GM19452 (cell line): ENCODE results near the gene BIRC5.
"Not testable (repeated sequence)": the region's sequence is repeated elsewhere in the genome, so short reads cannot be mapped to it uniquely, and the experiment has no call there.

Experiments
- ATAC-seq: cut with Tn5 transposase; IDR thresholded peaks from one replicate; pipeline ENCODE4 v1.9.1; 2021; ENCODE audit not compliant: unreplicated experiment

The BIRC5 gene

DNA sequence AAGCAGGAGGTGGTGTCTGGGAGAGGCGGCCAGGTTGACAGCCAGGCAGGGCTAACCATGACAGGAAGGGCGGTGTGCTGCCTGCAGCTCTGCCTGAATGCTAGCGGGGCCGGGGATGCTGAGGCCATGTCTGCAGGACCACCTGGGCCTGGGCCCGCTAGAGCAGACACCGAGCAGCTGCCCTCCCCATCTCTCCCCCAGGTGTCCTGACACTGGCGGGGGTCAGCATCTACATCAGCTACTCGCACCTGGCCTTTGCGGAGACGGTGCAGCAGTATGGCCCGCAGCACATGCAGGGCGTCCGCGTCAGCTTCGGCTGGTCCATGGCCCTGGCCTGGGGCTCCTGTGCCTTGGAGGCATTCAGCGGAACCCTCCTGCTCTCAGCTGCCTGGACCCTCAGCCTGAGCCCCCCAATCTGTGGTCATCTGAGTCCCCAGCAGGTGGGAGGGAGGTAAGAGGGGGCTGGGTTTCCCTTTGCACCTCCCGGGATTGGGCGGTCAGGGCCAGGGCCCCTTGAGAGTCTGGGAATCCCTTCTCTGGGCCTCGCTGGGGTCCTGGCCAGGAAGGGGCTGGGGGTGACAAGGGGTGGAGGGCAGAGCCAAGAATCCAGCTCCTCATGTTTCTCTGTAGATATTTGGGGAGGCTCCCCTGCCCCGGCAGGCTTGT lies 24.9 kb downstream of the BIRC5 start:
- ATAC-seq: no peak

DNA sequence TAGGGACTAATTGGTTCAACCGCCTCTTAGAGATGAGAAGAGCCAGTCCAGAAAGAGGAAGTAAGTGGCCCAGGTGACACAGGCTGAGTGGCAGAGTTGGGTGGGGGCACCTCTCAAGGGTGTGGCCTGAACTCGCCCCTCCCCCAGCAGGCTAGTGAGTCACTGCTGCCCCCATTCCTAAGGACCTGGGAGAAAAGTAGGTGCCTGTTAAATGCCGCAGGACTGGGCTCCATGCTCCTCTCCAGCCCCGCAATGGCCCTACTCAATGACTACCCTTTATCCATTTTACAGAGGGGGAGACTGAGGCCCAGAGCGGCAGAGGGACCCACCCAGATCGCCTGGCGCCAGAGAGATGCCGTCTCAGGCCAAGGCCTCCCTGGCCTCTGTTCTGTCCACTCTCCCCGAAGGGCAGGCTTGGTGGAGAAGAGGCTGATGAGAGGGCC lies 25.5 kb downstream of the BIRC5 start:
- no peak for ATAC-seq

DNA sequence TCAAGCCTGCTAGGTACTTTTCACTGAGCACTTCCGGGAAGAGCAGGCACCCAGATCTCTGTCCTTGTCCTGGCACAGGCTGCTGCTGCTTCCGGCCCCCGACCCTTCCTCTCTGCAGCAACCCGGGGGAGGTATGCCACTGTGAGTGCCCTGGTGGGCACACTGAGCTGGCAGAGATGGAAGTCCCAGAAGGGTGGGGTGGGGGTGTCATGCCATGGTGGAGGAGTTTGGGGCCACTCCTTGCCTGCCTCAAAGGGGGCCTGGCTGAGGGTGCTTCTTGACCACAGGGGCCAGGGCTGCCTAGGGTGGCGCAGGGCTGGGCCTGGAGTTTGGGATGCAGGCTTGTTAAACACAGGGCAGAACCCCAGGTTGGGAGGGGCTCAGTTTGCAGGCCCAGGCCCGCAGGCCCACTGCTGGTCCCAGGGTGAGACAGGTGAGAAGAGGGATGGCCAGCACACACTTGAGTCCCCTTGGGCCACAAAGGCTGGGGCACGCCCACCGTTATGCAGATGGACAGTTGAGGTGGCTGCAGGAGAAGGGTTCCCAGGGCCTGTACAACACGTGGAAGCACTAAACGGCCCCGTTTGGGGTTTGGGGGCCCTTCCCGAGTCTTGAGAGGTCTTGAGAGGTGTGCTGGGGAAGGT lies 26.1 kb downstream of the BIRC5 start:
- no peak for ATAC-seq

DNA sequence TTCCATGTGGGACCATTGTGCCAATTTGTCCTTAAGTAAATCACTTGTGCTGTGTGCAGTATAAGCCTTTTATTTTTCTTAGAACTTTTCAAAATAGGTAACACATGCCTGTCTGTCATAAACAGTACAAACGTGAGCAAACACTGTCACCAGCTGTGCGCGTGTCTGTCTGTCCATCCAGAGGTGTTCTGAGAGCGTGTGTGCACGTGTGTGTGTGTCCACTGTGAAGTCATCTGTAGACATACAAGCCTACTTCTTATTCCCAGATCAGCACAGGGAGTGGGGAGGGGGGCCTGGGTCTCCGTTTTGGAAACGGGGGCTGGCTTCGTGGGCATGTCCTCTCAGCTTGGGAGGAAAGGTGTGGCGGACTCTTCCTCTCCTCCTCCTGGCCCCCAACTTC lies 26.8 kb downstream of the BIRC5 start:
- ATAC-seq: no peak

DNA sequence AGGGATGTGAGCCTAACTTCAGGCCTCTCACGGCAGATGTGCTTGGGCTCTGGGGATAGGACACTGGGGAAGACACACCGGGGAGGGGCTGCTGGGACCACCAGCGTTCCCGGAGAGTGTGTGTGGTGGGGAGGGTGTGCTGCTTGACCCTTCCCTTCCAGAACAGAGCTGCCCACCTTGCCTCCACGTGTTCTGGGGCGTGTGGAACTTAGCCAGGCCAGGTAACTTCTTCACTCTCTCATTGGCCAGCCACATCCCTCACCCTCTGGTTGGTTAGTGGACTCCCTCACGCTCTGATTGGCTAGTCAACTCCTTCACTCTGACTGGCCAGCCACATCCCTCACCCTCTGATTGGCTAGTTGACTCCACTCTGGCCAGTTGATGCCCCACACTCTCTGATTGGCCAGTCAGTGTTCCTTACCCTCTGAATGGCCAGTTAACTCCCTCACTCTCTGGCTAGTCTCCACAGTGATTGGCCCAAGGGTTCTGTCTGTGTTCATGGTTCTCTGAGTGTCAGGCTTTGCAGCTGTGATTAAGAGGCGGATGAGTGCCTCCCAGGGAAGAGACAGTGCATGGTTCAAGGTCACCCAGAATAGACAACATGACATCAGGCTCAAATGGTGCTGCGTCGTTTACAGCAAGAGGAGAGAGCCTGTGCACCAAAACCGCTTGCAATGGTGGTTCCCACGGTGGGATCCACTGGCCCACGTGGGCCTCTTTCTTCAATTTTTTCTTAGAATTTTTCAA lies 27.4 kb downstream of the BIRC5 start:
- no peak for ATAC-seq

DNA sequence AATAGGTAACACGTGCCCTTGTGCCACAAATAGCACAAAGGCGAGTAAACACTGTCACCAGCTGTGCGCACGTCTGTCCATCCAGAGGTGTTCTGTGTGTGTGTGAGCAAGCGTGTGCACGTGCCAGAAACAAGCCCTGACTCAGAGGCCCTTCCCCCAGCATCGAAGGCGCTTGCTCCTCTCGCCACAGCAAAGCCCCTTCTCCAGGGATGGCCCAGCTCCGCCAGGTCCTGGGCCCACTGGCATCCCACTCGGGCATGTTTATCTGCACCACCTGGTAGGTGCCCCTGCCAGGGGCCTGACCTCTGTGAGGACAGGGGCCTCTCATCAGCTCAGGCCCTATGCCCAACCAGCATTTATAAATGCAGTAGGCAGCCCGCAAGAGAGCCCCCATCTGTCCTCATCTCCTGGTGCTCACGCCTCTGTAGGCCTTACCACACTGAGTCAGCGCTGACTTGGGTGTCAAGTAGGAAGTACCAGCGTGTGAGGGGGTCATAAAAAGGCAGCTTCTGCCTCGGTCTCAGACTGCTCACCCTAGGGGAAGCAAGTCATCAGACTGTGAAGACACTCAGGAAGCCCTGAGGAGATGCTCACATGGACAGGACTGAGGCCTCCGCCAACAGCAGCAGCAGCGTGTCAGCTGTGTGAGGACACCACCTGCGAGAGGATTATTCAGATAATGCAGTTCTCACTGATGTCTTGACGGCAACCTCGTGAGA lies 28.1 kb downstream of the BIRC5 start:
- no peak for ATAC-seq

DNA sequence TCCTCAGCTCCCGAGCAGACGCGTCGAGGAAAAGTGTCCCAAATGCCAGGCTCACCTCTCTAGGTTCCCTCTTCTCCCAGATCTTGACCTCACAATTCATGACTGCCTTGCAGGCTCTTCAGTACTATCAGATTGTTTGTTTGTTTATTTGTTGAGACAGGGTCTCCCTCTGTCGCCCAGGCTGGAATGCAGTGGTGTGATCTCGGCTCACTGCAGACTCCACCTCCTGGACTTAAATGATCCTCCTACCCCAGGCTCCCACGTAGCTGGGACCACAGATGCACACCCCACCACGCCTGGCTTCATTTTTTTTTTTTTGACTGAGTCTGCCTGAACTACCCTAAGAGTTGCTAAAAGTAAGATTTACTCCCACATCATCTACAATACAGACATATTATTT lies 33.3 kb downstream of the BIRC5 start:
- ATAC-seq: no peak

DNA sequence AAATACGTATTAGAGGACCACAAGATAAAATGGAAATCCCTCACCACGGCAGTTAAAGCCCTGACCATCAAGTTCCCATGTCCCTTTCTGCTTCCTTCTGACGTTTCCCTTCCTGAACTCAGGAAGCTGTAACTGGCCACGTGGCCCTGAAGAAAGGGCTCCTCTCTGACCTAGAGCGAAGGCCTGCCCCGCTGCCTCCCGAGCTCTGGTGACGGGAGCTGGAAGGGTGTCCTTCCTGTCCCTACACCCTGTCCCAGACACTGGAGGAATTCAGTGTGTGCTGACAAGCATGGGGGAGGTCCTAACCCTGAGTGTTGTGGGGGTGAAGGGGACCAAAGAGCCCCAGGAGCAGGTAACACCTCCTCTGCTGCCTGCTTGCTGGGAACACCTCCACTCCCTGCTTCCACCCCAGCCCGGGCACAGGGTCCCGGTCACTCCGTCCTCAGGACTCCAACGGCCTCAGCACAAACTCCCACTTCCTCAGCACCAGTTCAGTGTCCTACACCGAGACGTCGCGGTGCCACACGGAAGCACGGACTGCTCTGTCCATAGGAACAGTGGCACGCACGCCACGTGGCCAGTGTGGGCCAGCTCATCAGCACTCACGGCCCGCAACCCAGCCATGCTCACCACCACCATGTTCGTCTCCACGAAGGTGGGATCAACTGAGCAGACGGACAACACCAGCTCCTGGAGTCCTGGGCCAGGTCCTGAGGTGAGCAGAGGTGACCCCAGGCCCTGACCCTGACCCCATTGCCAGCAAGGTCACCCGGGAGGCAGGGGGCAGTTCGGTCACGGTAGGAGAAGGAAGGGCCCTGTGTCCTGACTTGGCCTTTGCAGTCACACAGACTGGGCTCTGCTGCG lies 34.2 kb downstream of the BIRC5 start:
- no peak for ATAC-seq

DNA sequence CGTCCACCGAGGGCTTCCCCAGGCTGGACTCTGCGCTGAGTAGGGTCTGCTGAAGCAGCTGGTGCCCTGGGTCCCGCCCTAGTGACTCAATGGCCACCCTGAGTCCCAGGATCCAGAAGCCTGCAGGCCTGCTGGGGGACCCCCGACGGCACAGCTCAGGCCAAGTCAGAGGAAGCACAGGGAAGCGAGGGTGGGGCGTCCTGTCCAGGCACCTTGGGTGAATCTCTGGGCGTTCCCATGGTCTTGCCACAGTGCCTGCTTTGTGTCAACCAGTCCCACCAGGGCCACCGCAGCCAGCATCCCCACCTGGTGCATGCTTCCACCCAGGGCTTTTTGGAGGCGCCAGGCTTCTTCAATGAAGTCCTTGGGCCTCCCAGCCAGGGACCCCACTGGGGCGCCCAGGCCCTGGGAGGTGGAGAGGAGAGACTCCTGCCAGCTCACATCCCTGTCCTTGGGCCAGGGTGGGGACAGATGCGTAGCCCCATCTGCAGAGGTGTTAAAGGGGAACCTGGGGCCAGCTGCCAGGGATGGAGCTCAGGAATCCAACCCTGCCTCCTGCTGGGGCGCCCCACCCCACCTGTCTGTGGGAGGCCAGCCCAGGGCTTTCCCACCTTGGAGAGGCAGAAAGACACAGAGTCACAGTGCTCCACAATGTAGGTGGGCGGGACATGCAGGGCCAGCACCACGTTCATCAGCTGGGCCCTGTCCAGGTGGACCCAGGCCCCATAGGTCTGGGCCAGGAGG lies 35.2 kb downstream of the BIRC5 start:
- ATAC-seq: no peak

DNA sequence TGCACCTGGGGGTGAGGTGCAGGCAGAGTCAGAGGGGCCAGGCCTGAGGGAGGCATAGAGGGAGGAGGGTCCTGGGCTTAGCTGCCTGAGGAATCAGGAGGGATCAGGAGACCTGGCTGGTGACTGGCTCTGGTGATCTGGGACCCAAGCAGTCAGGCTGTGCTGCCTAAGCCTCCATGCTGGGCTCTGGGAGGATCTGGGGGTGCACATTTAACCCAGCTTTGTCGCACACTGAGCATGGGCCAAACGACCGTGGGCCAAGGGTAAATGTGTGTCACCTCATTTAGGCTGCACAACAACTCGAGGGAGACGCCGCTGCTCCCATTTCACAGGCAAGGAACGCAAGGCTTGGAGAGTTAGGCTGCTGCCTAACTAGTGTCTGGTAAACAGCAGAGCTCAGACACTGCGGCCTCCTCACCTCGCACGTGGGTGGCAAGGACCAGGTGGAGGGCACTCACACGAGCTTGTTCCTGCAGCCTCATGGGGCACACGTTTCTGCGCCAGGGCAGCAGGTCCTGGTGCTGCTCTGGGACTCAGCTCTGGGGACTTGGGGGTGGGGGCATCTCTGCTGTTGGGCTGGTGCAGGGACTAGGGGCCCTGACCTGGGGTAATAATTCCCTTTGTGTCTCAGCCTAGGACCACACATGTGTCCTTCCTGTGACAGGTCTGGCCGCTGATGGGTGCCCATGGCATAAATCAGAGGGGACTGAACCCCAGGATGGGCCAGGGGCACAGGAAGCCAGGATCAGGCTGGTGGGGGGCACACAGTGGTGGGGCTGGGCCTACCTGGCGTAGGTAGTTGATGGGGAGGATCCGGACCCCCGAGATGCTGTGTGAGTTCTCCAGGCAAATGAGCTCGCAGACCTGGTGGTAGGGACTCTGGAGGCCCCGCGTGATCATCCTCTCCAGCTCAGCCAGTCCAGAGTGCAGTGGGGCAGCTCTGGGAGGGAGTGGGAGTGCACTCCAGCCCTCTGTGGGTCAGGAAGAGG lies 36.1 kb downstream of the BIRC5 start:
- no peak for ATAC-seq

DNA sequence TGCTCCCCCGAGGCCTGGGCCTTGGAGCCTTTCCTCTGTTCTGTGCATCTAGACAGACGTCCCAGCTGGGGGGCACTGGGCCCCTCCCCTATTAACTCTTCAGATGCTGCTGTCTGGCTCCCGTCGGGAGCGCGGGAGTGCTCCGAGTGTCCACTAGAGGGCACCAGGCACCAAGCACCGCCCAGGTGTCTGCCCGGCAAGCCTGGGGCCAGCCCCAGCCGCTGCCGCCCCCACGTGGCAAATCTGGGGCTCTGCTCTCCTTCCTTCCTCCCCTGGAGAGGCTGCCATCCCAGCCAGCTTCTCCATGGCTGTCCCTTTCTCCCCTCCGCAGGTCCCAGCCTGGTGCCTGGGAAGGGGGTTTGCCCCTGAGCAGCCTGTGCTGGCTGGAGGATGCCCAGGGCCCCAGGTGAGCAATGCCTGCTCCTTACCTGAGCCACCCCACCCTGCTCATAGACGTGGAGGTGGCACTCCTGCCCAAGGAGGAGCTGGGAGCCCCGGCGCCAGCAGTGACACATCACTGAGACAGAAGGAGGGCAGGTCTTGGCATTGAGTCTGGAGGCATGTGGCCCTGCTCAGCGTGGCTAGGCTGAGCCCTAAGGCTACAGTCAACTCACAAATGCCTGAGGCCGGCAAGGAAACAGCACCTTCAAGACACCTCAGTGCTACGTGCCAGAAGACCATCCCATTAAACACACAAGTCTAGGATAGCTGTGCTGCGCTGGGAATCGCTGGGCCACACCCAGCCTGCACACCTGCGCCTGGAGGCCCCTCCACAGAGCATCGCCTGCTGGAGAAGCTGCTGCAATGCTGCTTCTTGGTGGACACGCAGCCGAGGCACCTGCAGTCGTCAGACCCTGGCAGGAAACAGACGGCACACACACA lies 37.1 kb downstream of the BIRC5 start:
- ATAC-seq: no peak

DNA sequence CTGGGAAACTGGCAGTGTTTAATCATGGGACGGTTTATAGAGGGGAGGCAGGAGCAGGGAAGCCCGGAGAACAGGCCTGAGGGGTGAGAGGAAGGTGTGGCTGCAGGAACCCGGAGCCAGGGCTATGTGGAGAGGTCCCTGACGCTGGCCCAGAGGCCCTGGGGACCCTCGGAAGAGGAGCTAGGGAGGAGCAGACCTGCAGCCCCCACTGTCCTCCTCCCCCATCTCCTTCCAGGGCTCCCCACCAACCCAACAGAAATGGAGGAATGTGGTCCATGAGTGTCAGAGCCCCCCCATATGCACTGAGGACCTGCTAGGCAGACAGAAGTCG lies 37.7 kb downstream of the BIRC5 start:
- no peak for ATAC-seq

DNA sequence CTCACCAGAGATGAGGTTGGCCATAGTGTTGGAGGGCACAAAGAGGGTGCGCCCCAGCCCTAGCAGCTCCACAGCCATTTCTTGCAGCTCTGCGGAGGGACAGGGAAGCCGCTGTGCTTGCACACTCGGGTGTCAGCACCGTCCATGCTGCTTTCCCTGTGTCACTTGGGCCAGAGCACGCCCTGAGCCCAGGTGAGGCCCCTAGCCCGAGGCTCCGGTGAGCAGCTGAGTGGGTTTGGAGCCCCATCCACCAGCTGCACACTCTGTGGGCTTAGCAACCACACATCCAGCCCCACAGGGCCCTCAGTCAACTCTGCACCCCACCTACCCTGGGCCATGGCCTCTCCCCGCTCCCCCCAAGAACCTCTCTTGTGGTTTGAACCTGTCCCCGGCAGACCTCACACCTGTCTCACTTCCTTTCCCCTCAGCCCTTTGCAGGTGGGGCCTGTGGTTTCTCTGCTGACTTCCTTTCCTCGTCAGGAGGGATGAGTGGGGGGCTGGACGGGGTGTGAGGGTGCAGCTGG lies 38.1 kb downstream of the BIRC5 start:
- no peak for ATAC-seq

DNA sequence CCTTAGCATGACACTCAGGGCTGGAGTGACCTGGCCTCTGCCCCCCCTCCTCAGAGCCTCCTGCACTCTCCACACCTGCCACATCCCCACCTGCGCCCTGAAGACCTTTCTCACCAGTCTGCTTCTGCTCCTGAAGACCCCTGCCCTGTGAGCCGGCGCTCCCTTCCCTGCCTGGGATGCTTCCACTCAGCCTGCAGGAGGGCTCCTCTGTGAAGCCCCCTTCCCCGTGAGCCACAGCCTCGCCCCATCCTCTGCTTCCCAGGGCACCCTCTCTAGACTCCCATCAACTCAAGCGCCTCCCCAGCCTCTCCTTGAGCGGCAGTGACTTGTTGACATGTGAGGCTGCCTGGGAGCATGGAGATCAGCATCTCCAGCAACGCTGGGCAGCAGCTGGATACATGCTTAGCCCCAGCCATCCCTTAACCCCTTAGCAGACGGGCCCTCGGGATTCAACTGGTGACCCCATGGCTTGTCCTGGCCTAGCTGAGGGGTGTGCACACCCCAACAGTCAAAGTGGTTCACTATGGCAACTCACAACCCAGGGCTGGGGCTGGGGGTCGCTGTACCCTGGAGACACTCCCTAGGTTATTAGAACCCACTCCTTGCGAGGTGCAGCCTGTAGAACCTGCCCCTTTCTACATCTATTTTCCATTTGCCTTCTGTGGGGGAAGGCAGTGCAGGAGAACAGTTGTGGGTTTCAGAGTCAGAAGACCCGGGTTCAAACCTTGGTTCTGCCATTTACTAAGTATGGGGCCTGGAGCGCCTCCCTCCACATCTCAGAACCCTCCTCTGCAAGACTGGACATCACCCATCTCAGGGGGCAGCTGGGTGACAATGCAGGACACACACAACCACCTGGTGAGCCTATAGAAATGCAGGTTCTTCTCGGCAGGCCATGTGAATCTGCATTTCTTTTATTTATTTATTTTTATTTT lies 38.9 kb downstream of the BIRC5 start:
- no peak for ATAC-seq

DNA sequence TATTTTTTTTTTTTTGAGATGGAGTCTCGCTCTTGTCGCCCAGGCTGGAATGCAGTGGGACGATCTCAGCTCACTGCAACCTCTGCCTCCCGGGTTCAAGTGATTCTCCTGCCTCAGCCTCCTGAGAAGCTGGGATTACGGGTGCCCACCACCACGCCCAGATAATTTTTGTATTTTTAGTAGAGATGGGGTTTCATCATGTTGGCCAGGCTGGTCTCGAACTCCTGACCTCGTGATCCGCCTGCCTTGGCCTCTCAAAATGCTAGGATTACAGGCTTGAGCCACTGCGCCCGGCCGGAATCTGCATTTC lies 39.5 kb downstream of the BIRC5 start:
- not testable (repeated sequence) for ATAC-seq

DNA sequence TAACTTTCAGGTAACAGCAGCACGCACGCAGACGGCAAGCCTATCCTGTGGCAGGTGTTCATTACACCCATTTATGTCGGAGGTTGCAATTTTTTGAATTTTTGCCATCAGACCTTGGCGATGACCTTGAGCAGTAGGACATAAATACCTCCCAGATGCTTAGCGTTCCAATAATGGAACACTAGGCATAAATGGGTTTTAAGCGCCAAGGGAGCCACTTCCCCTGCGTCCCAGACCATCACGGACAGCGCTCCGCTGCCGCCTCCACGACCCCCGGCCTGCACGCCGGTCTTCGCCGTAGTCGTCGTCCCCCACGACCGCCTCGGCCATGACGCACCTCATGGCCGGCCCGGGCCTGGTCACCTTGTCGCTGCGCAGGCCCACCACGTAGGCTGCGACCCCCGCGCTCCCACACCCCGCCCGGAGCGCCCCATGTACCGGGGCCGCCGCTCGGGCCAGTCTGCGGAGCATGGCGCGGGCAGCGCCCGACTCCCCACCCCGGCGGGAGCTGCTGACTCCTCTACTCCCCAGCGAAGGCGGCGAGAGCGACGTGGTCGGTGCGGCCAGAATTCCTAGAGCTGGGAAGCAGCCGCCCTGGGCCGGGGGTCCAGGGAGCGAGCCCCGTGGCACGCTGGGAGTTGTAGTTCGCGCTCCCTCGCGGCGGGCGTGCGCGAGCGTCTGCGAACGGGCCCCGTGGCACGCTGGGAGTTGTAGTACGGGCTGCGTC lies 40.1 kb downstream of the BIRC5 start:
- ATAC-seq: peak; percentile 57
